BE2C (cell line): ENCODE results near the gene TMEM144.

Source experiments
- DNase-seq: peaks from one replicate; pipeline ENCODE4 v3.0.0-alpha.2; 2020
- H3K27me3 ChIP-seq: fragments of 250-450 bp; sonication (Bioruptor Pico); 2 replicates; pipeline ENCODE4 v1.5.1; 2020; ENCODE audit warnings: mild to moderate bottlenecking
- H3K36me3 ChIP-seq: fragments of 250-450 bp; sonication (Bioruptor Pico); 2 replicates; pipeline ENCODE4 v1.5.1; 2020; ENCODE audit warnings: mild to moderate bottlenecking
- H3K4me1 ChIP-seq: fragments of 250-450 bp; sonication (Bioruptor Pico); 2 replicates; pipeline ENCODE4 v1.5.1; 2020
- H3K4me3 ChIP-seq: 2 replicates; pipeline ENCODE4 v1.5.1; 2011; ENCODE audit warnings: low read depth, low read length
- H3K9me3 ChIP-seq: fragments of 250-450 bp; sonication (Bioruptor Pico); 2 replicates; pipeline ENCODE4 v1.5.1; 2020
- CTCF ChIP-seq: IDR thresholded peaks from 2 replicates; pipeline ENCODE4 v1.5.1; 2012; ENCODE audit warnings: mild to moderate bottlenecking, low read depth, low read length

The TMEM144 gene

DNA sequence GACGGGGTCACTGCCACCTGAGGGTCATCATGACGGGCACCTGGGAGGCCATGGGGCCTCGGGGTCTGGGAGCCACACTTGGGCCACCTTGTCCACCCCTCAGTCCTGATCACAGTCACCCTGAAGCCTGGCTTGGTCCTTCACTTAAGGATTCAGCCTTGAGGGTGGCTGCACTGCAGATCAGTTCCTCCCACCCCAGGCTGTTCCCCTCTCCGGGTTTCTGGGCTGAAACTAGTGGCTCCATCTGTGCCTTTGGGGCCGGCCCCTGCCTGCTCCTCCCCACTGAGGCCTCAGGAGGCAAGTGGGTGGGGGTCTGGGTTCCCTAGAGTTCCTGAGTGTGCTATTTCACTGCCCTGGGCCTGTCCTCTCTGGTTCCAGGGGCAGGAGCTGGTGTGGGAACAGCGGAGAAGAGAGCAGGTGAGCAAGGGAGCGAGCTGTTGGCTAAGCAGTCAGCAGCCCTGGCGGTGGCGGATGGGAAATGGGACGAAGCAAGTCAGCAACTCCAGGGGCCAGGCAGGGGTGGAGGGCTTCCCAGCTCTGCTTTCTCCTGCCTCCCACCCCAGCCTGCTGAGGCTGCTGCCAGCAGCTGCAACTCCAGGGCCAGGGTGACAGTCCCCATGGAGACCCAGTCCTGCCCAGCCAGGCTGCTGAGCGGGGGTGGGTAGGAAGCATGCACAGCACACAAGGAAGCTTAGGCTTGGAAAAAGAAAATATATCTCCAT, 81.2 kb downstream of the TMEM144 start:
- Histone ChIP-seq H3K36me3 (no peaks in the 10 kb centered on the region), H3K9me3 (no peaks in the 10 kb centered on the region), H3K4me1 (no peaks in the 10 kb centered on the region), H3K4me3 (no peak overlapping the region), H3K27me3 (no peaks in the 10 kb centered on the region)
- TF ChIP-seq CTCF = no peak
- no peak for DNase-seq

DNA sequence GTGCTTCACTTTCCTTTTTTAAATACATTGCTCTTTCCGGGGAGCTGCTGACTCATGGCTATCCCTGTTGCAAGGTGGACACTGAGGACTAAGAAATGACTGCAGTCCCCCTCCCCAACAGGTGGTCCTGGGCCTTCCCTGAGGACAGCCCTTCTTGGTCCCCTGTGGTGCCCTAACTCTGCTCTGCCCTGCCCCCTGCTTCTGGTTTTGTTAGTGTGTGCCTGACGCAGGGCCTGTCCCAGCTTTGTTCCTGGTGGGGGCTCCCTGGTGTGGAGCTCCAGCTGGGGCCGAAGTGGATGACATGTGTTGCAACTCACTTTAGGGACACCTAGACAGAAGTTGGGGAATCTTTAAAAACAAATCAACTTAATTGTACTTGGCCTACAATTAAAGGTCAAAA, 81.9 kb downstream of the TMEM144 start:
- Histone ChIP-seq H3K4me3 (no peak overlapping the region), H3K9me3 (no peaks in the 10 kb centered on the region), H3K36me3 (no peaks in the 10 kb centered on the region), H3K4me1 (no peaks in the 10 kb centered on the region), H3K27me3 (no peaks in the 10 kb centered on the region)
- no peak for DNase-seq
- TF ChIP-seq CTCF = no peak

DNA sequence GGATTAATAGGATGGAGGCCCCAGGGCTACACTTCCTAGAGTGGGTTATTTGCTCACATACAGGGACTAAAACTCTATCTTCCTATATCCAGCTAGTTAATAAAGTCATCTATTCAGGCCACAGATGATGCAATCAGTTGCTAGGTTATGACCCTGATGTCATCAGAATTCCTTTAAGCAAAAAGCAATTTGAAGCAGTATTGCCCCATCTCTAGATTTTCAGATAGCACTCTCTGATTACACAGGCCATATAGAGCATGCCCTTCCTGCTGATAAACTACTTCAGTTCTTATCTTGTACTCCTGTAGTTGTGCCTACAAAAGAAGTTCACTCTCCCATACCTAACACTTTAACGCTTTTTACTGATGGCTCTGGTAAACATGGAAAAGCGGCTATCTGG, 84.8 kb downstream of the TMEM144 start:
- Histone ChIP-seq H3K36me3 (no peaks in the 10 kb centered on the region), H3K9me3 (no peaks in the 10 kb centered on the region), H3K27me3 (no peaks in the 10 kb centered on the region), H3K4me1 (no peaks in the 10 kb centered on the region), H3K4me3 (no peak overlapping the region)
- no peak for TF ChIP-seq CTCF
- DNase-seq = no peak

GRCh38 chr4:158297866-158298265, 87.6 kb downstream of the TMEM144 start:
- H3K4me3 ChIP-seq = no peak overlapping the region
- no peaks in the 10 kb centered on the region for H3K27me3 ChIP-seq
- no peak for TF ChIP-seq CTCF
- H3K4me1 ChIP-seq = no peaks in the 10 kb centered on the region
- H3K36me3 ChIP-seq = no peaks in the 10 kb centered on the region
- no peaks in the 10 kb centered on the region for H3K9me3 ChIP-seq
- no peak for DNase-seq

DNA sequence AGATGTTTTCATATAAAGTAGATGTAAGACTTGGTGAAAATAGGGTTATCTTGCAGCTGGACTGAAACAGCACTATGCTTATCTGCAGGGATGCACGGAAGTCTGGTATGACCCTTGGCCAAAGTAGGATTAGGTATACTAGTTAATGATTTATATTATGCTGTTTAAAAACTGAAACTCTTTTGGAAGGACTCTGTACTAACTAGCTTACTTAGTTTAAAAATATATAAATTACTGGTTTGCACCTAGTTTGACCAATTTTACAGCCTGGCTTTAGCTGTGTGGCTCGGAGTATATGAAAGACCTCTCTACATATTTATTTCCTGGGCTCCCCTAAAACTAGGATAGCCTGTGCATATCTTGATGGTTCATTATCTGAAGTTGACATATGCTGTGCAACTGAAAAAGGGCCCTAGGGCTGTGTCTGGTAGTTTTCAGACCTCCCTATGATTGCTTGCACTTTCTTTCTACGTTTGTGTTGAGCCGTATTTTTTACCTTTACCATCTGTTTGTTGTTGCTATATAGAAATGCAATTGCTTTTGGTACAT, 89.2 kb downstream of the TMEM144 start:
- Histone ChIP-seq H3K27me3 (no peaks in the 10 kb centered on the region), H3K4me1 (no peaks in the 10 kb centered on the region), H3K4me3 (no peak overlapping the region), H3K36me3 (no peaks in the 10 kb centered on the region), H3K9me3 (no peaks in the 10 kb centered on the region)
- TF ChIP-seq CTCF = no peak
- DNase-seq = no peak

DNA sequence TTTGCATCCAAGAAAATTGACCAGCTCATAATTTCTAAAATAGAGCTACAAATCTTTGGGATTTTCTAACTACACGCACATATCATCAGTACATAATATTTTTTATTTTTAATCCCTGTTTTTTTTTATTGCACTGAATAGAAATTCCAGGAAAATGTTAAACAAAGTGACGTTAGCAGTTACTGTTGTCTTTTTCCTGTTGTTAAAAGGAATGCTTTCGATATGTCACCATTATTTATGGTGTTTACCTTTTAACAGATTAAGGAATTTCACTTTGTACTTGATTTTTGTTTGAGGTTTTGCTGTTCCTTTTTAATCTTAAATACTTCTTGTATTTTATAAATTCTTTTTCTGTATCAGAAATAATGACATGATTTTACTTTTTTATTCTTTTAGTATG, 89.7 kb downstream of the TMEM144 start:
- Histone ChIP-seq H3K4me3 (no peak overlapping the region), H3K9me3 (no peaks in the 10 kb centered on the region), H3K36me3 (no peaks in the 10 kb centered on the region), H3K27me3 (no peaks in the 10 kb centered on the region), H3K4me1 (no peaks in the 10 kb centered on the region)
- no peak for TF ChIP-seq CTCF
- DNase-seq = no peak
